ENCODE results near the gene DLGAP4. TPM values are rescaled to one million over a fixed set of nuclear protein-coding genes. Genes with fewer than 3 reads are reported as not detected.

The DLGAP4 gene
- total RNA-seq, 3 donors from 2014 or later: 22.0 to 26.9 (median 24.0) TPM

- Histone ChIP-seq H3K27me3 (peaks cover 0 to 42% of the 10 kb centered on the region in 2 donors), H3K9me3 (no peaks in the 10 kb centered on the region), H3K27ac (no peak overlapping the region), H3K36me3 (no peaks in the 10 kb centered on the region), H3K4me3 (no peak overlapping the region), H3K4me1 (no peaks in the 10 kb centered on the region)
- intact Hi-C loops (cut with DNase I; ENCODE audit: low total_unique reads): no loop called here
- DNase-seq (ENCODE audit: low spot score in 2 of 2): no peak
- TF ChIP-seq POLR2AphosphoS5 (IDR thresholded peaks at IDR 0.05) (no peak), POLR2A (IDR thresholded peaks at IDR 0.05) (no peak), CTCF (IDR thresholded peaks at IDR 0.05) (no peak)
These were observed 6.7 kb upstream of the DLGAP4 start for GRCh38 chr20:36299459-36299858.

GRCh38 chr20:36301359-36302119 is 4.6 kb upstream of the DLGAP4 start:
- Histone ChIP-seq H3K36me3 (no peaks in the 10 kb centered on the region), H3K27me3 (peaks cover 0 to 60% of the 10 kb centered on the region in 2 donors), H3K27ac (no peak overlapping the region), H3K4me3 (no peak overlapping the region), H3K9me3 (no peaks in the 10 kb centered on the region), H3K4me1 (peaks cover 0 to 2% of the 10 kb centered on the region in 2 donors)
- DNase-seq (ENCODE audit: low spot score in 2 of 2): no peak
- TF ChIP-seq POLR2AphosphoS5 (IDR thresholded peaks at IDR 0.05): no peak
- no peak for TF ChIP-seq POLR2A (IDR thresholded peaks at IDR 0.05)
- no peak for TF ChIP-seq CTCF (IDR thresholded peaks at IDR 0.05)
- intact Hi-C loops (cut with DNase I; ENCODE audit: low total_unique reads): loop anchor here (1.0 kb wide), 1 partner anchor 23 kb away; no protein-coding TSS in a partner anchor

GRCh38 chr20:36303020-36303595 is 3.0 kb upstream of the DLGAP4 start:
- Histone ChIP-seq H3K9me3 (no peaks in the 10 kb centered on the region), H3K4me3 (no peak overlapping the region), H3K36me3 (no peaks in the 10 kb centered on the region), H3K4me1 (peaks cover 0 to 7% of the 10 kb centered on the region in 2 donors), H3K27me3 (peaks cover 5 to 71% of the 10 kb centered on the region in 2 donors), H3K27ac (no peak overlapping the region)
- intact Hi-C loops (cut with DNase I; ENCODE audit: low total_unique reads): no loop called here
- DNase-seq (ENCODE audit: low spot score in 2 of 2): no peak
- no peak for TF ChIP-seq POLR2AphosphoS5 (IDR thresholded peaks at IDR 0.05)
- TF ChIP-seq CTCF (IDR thresholded peaks at IDR 0.05): no peak
- no peak for TF ChIP-seq POLR2A (IDR thresholded peaks at IDR 0.05)

- H3K27ac ChIP-seq: no peak overlapping the region
- no peak overlapping the region for H3K4me3 ChIP-seq
- TF ChIP-seq CTCF (IDR thresholded peaks at IDR 0.05) (no peak), POLR2AphosphoS5 (IDR thresholded peaks at IDR 0.05) (no peak), POLR2A (IDR thresholded peaks at IDR 0.05) (no peak)
- H3K9me3 ChIP-seq: no peaks in the 10 kb centered on the region
- intact Hi-C loops (cut with DNase I; ENCODE audit: low total_unique reads): no loop called here
- H3K4me1 ChIP-seq: peaks cover 0 to 7% of the 10 kb centered on the region in 2 donors
- peaks cover 5 to 76% of the 10 kb centered on the region in 2 donors for H3K27me3 ChIP-seq
- no peaks in the 10 kb centered on the region for H3K36me3 ChIP-seq
- DNase-seq (ENCODE audit: low spot score in 2 of 2): no peak
These were observed 2.3 kb upstream of the DLGAP4 start for GRCh38 chr20:36303831-36304230.

Data from breast epithelium (tissue), 4 donors.